ENCODE measurements around the gene SYNGR3. TPM values are rescaled to one million over a fixed set of nuclear protein-coding genes. Genes with fewer than 3 reads are reported as not detected.

The SYNGR3 gene
- total RNA-seq, 1 donor from 2014 or later: 8.3 TPM

DNA sequence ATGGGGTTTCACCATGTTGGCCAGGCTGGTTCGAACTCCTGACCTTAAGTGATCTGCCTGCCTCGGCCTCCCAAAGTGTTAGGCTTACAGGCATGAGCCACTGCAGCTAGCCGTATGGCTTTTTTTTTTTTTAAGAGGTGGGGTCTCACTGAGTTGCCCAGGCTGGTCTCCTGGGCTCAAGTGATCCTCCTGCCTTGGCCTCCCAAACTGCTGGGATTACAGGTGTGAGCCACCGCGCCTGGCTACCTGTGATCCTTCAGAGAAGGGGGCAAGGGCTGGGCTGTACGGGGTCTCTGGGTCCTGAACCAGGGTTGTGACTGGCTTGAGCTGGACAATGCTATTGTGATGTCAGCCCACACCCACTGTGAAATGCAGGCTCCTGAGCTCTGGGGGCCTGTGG, 23.3 kb upstream of the SYNGR3 start, which contains the start of gene RNF151:
Gene RNF151, plus strand, starts transcription at position 397 of the 400 bp plus-strand sequence. CDS start 26 bp downstream, outside the sequence.
- Histone ChIP-seq H3K9me3 (no peaks in the 10 kb centered on the region), H3K4me3 (peak within 1 kb of the TSS; percentile 88 to 98), H3K27ac (peak within 1 kb of the TSS; percentile 91), H3K4me1 (peaks cover 41% of the 10 kb centered on the region), H3K36me3 (peaks cover 0 to 22% of the 10 kb centered on the region in 2 donors), H3K27me3 (no peaks in the 10 kb centered on the region)
- intact Hi-C loops (cut with DNase I): no loop called here
- TF ChIP-seq POLR2A (IDR thresholded peaks at IDR 0.05) (no peak), POLR2AphosphoS5 (IDR thresholded peaks at IDR 0.05; ENCODE audit: insufficient read depth in 1 of 2, low read depth in 1 of 2) (no peak)
- TF ChIP-seq, protein P1, sequence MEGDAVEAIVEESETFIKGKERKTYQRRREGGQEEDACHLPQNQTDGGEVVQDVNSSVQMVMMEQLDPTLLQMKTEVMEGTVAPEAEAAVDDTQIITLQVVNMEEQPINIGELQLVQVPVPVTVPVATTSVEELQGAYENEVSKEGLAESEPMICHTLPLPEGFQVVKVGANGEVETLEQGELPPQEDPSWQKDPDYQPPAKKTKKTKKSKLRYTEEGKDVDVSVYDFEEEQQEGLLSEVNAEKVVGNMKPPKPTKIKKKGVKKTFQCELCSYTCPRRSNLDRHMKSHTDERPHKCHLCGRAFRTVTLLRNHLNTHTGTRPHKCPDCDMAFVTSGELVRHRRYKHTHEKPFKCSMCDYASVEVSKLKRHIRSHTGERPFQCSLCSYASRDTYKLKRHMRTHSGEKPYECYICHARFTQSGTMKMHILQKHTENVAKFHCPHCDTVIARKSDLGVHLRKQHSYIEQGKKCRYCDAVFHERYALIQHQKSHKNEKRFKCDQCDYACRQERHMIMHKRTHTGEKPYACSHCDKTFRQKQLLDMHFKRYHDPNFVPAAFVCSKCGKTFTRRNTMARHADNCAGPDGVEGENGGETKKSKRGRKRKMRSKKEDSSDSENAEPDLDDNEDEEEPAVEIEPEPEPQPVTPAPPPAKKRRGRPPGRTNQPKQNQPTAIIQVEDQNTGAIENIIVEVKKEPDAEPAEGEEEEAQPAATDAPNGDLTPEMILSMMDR (IDR thresholded peaks at IDR 0.05): no peak
- DNase-seq (ENCODE audit: extremely low spot score in 2 of 2): no peak

DNA sequence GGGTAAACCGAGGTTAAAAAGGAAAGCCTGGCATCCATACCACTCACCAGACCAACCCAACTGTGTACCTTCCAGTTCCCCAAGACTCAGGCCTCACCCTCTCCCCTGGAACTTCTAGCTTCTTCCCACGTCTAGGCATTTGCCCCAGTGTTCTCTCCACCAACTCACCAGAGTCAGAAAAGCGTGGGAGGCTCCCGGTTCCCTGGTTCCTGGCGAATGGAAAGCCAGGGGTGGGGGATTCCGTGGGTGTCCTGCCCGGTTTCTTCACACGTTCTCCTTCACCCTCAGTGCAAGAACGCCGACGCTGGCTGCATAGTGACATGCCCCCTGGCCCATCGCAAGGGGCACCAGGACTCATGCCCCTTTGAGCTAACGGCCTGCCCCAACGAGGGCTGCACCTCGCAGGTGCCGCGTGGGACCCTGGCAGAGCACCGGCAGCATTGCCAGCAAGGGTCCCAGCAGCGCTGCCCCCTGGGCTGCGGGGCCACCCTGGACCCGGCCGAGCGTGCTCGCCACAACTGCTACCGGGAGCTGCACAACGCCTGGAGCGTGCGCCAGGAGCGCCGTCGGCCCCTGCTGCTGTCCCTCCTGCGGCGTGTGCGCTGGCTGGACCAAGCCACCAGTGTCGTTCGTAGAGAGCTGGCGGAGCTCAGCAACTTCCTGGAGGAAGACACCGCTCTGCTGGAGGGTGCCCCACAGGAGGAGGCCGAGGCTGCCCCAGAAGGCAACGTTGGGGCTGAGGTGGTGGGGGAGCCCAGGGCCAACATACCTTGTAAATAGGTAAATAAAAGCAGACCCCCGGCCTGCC, 21.4 kb upstream of the SYNGR3 start:
- no peak overlapping the region for H3K27ac ChIP-seq
- H3K4me3 ChIP-seq: no peak overlapping the region
- H3K36me3 ChIP-seq: peaks cover 0 to 4% of the 10 kb centered on the region in 2 donors
- H3K27me3 ChIP-seq: no peaks in the 10 kb centered on the region
- intact Hi-C loops (cut with DNase I): no loop called here
- peaks cover 46% of the 10 kb centered on the region for H3K4me1 ChIP-seq
- TF ChIP-seq POLR2AphosphoS5 (IDR thresholded peaks at IDR 0.05; ENCODE audit: insufficient read depth in 1 of 2, low read depth in 1 of 2) (no peak), POLR2A (IDR thresholded peaks at IDR 0.05) (no peak)
- TF ChIP-seq, protein P1 (IDR thresholded peaks at IDR 0.05): no peak
- DNase-seq (ENCODE audit: extremely low spot score in 2 of 2): no peak
- H3K9me3 ChIP-seq: no peaks in the 10 kb centered on the region

DNA sequence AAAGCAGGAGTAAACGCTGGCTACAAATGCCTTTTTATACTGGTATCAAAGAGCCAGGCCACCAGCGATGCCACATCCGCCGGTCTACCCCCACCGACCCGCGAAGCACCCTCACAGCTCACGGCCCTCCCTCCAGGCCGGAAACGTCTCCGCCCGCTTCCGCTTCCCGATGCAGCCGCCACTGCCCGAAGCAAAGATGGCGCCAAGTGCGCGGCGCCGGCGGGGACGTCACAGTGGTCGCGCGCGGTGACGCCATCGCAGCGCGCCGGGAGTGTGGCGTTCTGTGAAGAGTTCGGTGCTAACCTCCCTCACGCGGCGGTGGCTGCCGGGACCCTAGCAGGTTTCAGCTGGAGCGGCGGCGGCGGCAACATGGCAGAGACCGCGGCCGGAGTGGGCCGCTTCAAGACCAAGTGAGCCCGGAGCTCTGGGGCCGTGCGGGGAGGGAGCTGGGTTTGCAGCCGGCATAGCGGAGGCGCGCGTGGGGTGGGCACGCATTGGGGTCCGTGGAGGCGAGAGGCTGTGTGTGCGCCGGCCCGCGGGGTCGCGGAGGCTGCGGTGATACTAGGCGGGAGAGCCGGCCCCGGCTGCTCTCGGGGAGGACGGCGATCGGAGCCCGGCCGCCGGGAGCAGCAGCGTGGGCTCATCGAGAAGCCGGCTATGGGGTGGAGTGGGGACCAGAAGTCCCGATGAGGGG, 17.8 kb upstream of the SYNGR3 start, which contains the start of gene TBL3:
Gene TBL3, plus strand, starts transcription at position 258 of the 694 bp plus-strand sequence. Its CDS starts 112 bp downstream, at position 370.
- peak within 1 kb of the TSS; percentile 85 for H3K27ac ChIP-seq
- no peaks in the 10 kb centered on the region for H3K27me3 ChIP-seq
- no peak for DNase-seq (ENCODE audit: extremely low spot score in 2 of 2)
- peak within 1 kb of the TSS; percentile 73 to 89 for H3K4me3 ChIP-seq
- peak; percentile 99 to 100 for TF ChIP-seq POLR2AphosphoS5 (IDR thresholded peaks at IDR 0.05; ENCODE audit: insufficient read depth in 1 of 2, low read depth in 1 of 2)
- peak; percentile 34 to 91 for TF ChIP-seq POLR2A (IDR thresholded peaks at IDR 0.05)
- TF ChIP-seq, protein P1 (IDR thresholded peaks at IDR 0.05): peak in 1 of 3 experiments; percentile 29
- intact Hi-C loops (cut with DNase I): no loop called here
- H3K36me3 ChIP-seq: peaks cover 0 to 27% of the 10 kb centered on the region in 2 donors
- no peaks in the 10 kb centered on the region for H3K9me3 ChIP-seq
- H3K4me1 ChIP-seq: peaks cover 28% of the 10 kb centered on the region

DNA sequence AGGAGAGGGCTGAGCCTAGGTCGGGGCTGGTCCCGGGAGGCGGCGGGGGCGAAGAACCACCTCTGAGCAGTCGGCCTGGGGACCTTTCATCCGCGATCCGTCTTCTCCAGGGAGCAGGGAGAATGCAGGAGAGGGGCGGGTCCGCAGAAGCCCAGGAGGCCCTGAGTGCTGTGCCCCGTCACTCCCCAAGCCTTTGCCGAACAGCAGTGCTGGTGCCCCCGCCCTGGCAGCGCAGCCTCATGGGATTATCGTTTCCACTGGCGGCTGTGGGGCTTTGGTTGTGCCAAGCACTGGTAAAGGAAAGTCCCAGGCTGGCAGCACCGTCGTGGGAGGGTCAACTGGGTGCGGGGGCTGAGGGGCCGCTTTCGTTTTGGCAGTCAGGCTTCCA, 17.3 kb upstream of the SYNGR3 start:
- no peak for DNase-seq (ENCODE audit: extremely low spot score in 2 of 2)
- intact Hi-C loops (cut with DNase I): no loop called here
- peak overlapping the region; percentile 85 for H3K27ac ChIP-seq
- TF ChIP-seq POLR2AphosphoS5 (IDR thresholded peaks at IDR 0.05; ENCODE audit: insufficient read depth in 1 of 2, low read depth in 1 of 2) (no peak), POLR2A (IDR thresholded peaks at IDR 0.05) (no peak)
- TF ChIP-seq, protein P1 (IDR thresholded peaks at IDR 0.05): no peak
- peak overlapping the region; percentile 73 to 89 for H3K4me3 ChIP-seq
- H3K4me1 ChIP-seq: peaks cover 28% of the 10 kb centered on the region
- H3K27me3 ChIP-seq: no peaks in the 10 kb centered on the region
- H3K9me3 ChIP-seq: no peaks in the 10 kb centered on the region
- peaks cover 0 to 32% of the 10 kb centered on the region in 2 donors for H3K36me3 ChIP-seq
